Gastroesophageal sphincter (tissue), 3 donors: ENCODE measurements around the gene PPFIA3.

Source experiments
- POLR2A ChIP-seq, 2 donors: fragments of 450-650 bp; IDR thresholded peaks; one replicate each; pipeline ENCODE4 v1.6.1; 2017; ENCODE audit warnings: antibody characterized with exemption in 2 of 2, mild to moderate bottlenecking in 2 of 2, moderate library complexity in 1 of 2
- TF ChIP-seq, protein P1 (sequence below), 4 experiments: fragments of 200-600 bp in 2 of 4; fragments of 450-650 bp in 2 of 4; sonication (generic) in 1 of 4; IDR thresholded peaks; one replicate each; pipeline ENCODE4 v1.5.1; 2017 to 2019; ENCODE audit warnings: antibody characterized with exemption in 4 of 4, mild to moderate bottlenecking in 2 of 4, moderate library complexity in 2 of 4

DNA sequence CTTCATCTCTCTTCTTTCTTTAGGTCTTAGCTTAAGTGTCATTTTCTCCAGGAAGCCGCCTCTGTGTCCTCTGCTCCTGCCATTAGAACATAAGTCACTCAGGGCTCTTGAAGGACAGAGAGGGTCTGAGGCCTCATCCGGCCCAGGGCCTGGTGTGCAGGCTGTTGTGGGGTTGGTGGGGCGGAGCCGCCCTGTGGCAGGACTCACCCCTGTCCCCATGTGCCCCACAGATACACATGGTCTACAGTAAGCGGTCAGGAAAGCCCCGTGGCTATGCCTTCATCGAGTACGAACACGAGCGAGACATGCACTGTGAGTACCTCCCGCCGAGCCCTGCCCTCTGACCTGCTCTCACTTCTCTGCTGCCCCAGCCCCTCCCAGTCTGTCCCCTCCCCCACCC lies 18.2 kb upstream of the PPFIA3 start:
- TF ChIP-seq, protein P1, sequence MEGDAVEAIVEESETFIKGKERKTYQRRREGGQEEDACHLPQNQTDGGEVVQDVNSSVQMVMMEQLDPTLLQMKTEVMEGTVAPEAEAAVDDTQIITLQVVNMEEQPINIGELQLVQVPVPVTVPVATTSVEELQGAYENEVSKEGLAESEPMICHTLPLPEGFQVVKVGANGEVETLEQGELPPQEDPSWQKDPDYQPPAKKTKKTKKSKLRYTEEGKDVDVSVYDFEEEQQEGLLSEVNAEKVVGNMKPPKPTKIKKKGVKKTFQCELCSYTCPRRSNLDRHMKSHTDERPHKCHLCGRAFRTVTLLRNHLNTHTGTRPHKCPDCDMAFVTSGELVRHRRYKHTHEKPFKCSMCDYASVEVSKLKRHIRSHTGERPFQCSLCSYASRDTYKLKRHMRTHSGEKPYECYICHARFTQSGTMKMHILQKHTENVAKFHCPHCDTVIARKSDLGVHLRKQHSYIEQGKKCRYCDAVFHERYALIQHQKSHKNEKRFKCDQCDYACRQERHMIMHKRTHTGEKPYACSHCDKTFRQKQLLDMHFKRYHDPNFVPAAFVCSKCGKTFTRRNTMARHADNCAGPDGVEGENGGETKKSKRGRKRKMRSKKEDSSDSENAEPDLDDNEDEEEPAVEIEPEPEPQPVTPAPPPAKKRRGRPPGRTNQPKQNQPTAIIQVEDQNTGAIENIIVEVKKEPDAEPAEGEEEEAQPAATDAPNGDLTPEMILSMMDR (IDR thresholded peaks at IDR 0.05), result no peak
- no peak for TF ChIP-seq POLR2A (IDR thresholded peaks at IDR 0.05)
